GM21529 (cell line): ENCODE measurements around the gene FBXO7.

ENCODE experiments used
- ATAC-seq: cut with Tn5 transposase; IDR thresholded peaks from one replicate; pipeline ENCODE4 v1.9.1; 2021; ENCODE audit not compliant: unreplicated experiment

FBXO7 gene

DNA sequence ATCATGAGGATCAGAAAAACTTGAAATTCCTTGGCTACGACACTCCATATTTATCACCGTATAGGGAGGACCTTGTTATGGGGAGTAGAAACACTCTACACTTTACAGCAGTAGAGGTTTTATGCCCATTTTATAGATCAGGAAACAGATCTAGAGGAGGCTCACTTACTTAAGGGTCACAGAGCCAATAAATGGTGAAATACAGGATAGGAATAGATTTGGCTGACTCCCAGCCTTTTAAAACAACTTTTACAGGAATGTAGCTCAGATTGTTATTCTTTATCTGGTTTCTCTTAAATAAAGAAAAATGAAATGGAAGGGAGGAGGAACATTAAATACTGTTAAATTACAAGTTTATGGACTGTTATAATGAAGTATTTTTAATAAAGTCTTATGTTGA lies 14.8 kb downstream of the FBXO7 start:
- no peak for ATAC-seq

DNA sequence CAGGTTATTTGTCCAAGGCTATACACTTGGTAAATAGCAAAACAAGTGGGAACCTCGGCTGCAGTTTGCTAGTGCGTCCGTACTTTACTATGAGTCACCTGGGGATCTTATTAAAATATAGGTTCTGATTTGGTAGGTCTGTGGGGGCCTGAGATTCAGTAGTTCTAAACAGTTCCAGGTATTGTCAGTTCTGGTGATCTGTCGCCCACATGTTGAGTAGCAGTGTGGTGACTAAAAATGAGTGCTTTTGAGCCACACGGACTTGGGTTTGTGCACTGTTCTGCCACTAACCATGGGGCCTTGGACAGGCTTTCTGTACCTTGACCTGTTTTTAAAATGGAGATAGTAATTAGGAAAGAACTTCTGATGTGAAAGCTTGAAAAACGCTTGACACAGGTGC lies 15.7 kb downstream of the FBXO7 start:
- ATAC-seq = no peak

DNA sequence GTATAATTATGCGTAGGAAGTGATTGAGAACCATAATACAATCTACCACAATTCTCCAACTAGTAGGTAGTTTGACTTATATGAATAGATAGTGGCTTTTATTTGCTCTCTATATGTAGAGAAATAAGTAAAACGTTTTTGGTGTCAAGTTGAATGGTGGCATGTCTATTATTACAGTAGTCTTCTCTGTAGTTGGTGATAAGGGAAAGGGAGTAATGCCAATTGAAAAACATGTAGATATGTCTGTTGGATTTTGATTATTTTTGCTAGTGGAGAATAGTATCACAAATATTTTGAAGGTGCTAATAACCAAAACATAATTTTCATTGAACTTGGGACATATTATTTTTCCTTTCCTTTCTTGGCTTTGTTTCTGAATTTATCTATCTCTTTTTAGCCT lies 17.5 kb downstream of the FBXO7 start:
- ATAC-seq = no peak

DNA sequence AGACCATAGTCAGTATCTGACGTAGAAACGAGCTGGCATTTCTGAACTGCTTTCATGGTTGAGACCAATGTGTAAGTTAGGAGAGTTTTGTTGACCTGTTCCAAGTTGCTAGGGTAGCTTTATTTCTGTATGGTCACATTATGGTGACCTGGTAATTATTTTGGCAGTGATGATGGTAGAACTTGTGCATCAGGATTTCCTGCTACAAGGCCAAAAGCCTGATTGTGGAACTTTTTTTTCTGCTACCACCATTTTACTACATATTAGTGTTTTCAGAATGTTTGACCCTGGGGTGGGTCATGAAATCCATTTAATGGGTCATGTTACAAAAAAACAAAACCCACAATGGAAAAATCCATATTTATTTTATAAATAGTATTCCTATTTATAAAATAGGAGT lies 18.9 kb downstream of the FBXO7 start:
- ATAC-seq = no peak

DNA sequence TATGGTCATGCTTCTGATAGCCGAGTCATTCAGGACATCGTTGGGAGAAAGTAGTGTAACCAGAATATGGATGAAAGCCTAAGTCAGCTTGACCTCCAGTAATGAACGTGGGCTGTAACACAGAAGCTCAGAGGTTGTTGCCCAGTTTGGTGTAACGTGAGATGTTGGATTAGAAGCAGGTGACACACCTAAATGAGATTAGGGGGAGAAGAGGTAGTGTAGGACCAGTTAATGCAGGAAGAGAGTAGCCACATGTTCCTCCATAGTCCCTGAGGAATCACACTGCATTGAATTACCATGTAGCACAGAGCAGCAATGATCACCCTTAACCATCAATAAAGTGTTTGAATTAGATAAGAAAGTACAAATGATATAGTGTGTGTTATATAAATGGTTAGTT lies 20.4 kb downstream of the FBXO7 start:
- ATAC-seq = no peak

DNA sequence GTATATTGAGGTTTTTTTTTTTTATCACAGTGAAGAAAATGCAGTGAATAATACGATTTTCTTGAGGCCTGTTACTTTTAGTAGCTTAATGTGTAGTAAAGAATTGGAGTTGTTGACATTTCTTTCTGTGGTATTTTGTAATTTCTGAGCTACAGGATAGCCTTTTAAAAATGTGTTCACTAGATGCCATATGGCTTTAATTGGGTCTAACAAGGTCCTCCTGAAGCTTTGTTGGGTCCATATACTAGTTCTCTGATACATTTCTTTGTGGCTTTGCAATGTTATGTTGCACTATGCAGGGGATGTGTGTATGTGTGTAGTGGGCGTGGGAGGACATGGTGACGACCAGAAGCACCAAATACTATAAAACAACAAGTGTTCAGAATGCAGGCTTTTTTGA lies 25.1 kb downstream of the FBXO7 start:
- no peak for ATAC-seq

DNA sequence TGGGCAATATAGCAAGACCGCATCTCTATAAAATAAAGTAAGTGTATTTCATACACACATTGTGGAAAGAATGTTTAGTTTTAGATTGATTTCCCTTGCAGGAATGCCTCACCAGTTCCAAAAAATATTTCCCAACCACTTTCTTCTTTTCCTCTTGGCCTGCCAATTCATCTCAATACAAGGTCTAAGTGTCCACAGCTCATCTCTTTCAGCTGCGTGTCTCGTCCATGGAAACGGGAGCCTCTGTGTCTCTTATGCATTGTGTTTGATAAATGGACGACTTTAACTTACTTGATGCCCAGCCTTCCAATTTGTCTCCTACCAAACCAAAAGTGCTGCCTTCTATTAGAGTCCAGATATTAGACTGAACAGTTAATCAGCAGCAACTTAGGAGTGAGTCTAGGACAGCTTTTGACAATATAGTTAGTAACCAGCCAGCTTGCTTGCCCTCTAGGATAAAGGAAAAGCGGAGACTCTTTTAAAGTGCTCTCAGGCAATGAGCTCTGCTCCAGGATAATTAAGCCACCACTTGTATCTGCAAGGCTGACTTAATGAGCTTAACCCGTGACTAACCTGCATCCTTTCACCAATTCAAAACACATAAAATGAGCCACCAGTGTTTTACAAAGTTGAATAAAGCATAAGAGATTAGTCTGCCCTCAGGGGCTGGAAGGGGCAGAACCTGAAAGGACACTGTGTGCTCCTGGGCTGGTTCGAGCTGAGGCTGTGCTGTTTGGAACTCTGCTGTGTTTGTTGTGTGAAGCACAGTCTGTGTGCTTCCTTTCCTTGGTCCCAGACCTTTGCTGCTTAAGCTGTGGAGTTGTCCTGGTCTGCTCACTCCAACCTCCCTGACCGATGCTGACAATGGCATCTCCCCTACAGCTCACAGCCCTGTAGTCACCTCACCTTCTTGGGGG lies 27.5 kb downstream of the FBXO7 start:
- ATAC-seq = no peak

DNA sequence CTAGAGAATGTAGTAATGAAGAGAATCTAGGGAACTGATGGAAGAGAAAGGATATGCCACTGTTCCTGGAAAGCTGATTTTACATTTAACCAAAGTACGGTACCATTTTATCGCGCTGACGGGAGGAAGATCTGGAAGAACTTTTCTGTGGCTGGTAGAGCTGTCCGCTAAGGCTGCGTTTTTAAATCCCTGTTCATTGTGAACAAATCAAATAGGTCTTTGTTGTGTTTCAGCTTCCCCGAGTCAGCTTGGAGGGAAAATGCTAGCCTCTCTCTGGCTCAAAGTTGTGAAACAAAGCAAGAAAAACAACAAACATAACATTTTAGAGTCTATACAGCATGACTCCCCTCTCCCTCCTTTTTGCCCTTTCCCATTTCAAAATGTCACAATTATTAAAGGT lies 34.4 kb downstream of the FBXO7 start:
- no peak for ATAC-seq

DNA sequence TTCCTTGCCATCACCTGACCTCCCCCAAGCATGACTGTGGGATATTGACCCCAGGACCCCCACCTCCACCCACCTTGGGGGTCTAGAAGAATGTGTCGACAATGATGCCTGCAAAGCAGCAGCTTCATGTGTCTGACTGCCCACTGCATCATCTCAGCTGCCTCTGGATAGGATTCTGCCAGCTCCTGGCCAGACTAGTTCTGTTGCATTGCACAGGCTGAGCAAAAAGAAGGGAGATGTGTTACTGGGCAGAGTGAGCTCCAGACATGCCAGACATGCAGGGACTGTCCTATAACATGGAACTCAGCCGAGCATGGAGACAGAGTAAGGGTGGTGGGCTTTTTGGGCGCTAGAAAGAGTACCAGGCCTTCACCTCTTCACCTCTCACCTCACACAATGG lies 36.7 kb downstream of the FBXO7 start:
- no peak for ATAC-seq

DNA sequence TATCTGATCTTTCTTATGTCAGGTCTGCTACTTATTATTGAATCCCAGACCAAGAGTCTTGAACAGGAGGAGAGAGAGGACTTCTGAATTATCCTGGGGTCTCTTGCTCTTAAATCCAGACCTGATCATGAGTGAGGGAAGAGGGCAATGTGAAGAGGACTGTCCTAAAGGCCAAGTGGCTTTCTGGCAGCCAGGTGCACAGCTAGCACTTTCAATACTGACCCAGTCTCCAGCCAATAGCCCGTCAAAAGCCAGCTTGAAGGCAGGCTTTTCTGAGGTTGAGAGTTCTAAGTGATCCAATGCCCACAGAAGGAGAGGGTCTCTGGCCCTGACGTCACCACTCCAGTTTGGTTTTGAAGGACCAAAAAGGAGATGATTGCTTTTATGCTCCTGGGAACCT lies 37.2 kb downstream of the FBXO7 start:
- no peak for ATAC-seq

DNA sequence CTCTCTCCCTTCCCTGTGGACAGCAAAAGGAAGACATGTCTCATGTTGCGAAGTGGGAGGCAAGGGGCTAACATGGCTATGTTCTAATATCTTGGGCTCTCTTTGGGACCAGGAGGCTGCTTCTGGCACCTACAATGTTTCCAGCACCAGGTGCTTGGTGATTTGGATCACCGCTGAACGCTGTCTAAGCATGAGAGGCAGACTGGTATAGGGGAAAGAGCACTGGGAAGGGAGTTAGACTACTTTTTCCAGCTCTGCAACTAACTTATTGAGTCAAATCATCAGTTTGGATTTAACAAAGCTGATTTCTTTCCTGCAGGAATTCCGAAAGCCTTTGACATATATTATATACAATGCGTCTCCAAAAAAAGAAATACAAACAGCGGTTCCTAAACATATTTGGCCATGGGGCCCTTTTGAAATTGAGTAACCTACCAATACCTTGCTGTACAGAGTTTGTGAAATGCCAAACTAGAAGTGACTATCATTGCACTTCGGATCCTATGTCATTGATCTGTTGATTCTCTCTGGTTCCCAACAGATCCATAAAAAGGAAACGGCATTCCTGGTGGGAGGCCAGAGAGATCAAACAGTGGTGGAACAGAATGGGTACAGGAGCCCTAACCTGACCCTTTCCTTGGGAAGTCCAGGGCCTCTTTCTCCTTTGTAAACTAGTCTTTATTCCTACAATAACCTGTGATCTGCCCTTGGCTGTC lies 37.8 kb downstream of the FBXO7 start:
- no peak for ATAC-seq

DNA sequence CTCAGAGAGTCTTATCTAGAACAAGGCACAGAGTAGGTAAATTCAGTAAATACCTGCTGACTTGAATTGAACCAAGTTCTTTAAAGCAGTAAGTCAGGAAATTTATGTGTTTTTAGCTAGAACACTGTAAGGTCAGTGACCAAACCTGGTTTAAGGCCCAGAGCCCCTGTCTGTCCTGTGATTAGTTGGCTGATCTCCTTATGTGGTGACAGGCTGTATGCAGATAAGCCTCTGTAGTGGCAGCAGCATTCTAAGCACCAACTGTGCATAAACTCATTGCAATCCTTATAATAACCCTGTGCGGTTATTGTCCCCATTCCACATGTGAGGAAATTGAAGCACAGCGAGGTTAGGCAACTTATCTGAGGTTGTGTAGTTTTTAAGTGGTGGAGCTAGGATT lies 40.5 kb downstream of the FBXO7 start:
- no peak for ATAC-seq

DNA sequence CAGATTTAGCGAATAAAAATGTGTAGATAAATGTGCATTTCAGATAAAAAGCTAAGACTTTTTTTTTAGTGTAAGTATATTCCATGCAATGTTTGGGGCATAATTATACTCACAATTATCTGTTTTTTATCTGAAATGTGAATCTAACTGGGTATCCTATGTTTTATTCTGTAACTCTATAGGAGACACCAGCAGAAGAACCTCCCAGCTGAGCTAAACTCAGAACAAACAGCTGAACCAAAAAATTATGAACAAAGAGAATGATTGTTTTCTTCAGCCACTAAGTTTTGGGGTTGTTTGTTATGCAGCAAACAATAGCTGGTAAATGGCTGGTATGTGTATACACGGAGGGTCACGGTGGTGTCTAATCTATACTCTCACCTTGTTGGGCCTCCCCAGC lies 42.9 kb downstream of the FBXO7 start:
- no peak for ATAC-seq

DNA sequence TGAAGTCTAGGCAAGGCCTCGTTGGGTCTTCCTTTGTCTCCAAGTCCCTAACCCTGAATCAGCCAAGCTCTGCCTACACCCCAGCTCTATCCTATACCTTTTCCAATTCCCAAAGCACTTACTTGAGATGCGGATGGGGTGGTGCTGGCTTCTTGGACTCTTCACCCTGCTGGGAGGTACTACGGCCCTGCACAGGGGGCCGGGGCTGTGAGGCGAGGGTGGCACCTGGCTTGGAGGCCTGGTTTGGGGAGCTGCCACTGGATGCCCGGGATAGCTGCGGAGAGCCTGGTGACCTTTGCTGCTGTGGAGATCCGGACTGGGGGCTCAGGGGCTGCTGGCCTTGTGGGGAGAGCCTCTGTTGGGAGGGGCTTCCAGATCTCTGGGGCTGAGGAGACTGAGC lies 43.3 kb downstream of the FBXO7 start:
- no peak for ATAC-seq

DNA sequence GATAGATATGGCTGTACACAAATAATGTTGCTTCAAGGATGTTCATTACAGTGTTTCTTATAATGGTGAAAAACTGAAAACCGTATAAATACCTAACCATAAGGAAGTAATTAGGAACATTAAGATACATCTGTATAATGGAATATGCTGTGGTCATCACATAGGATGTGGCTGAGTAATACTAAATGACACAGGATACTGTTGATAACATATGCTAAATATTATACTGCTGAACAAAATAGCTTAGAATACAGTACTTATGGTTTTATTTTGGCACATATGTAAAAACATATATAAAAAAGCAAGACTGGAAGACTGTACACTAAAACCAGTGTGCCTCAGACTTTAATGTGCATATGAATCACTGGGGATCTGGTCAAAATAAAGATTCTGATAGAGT lies 43.8 kb downstream of the FBXO7 start:
- ATAC-seq = no peak

DNA sequence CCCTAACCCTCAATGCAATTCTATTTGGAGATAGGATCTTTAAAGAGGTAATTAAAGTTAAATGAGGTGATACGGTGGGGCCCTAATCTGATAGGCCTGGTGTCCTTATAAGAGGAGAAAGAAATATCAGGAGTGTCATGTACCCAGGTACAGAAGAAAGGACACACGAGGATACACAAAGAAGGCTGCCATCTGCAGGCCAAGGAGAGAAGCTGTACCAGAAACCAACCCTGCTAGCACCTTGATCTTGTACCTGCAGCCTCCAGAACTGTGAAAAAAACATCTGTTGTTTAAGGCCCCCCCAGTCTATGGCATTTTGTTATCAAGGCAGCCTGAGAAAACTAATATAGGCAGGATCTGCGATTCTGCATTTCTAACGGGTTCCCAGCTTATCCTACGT lies 44.2 kb downstream of the FBXO7 start:
- no peak for ATAC-seq

DNA sequence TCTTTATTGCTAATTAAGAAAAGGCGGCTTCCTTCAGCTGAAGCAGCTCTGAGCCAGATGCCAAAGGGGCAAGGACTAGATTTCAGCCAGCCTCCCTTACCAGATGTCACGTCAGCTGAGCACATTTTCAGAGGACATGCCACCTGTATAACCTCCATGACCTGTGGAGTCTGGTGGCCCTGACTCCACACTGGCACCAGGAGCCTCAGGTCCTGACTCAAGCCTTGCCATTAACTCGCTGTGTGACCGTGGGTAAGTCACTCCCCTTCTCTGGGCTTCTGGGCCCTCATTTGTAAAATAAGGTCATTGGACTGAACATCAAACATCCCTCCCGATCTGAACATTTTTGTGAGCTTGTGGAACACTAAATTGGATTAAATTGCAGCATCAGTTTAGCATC lies 46.0 kb downstream of the FBXO7 start:
- ATAC-seq = no peak

DNA sequence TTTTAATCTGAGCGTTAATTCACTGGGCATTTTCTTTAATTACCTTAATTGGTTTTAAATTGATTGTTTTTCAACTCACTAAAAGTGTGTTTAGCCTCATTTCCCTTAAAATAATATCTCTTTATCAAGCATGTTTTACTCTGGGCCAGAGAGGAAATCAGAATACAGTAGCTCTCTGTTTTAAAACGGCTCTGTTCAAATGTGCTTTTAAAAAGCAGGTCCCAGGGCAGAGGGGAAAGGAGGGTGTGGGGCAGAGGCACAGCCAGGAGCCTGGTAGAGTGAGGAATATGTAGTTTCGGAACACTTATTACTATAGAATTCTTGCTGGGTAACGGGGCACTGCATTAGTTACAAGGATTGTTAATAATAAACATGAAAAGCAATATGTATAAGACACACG lies 47.6 kb downstream of the FBXO7 start:
- no peak for ATAC-seq

DNA sequence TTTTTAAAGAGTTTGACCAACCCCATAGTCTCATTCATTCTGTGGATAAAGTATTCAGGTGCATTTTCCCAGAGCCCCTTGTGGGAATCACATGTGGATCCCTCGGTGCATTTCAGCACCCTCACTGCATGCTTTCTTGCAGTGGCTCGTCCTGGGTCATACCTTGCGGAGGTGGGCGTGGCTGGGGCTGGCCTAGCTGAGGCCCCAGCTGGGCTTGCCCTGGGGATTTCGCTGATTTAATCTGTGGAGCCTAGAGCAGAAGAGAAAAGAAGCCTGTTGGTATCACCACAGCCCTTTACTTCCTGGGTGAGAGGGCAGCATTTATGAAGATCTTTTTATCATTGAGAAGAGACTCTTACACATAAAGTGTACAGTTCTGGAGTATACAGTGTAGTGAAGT lies 53.1 kb downstream of the FBXO7 start:
- no peak for ATAC-seq

DNA sequence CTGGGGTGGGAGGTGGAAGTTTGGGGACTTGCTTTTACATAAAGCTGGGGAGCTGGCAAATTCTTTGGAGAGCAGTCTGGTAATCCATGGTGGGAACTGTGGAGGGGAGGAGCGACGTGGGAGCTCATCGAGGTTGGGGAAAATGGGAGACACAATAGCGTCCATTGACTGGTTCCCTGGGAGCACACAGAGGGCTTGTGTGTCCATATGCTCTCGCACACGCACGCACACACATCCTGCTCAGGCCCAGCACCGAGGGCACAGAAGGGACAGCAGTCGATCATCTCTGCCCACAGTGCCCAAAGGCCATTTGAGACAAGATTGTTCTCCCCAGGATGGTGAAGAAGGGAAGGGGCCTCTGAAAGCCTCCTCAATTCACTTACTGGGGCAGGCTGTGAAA lies 53.7 kb downstream of the FBXO7 start:
- no peak for ATAC-seq

DNA sequence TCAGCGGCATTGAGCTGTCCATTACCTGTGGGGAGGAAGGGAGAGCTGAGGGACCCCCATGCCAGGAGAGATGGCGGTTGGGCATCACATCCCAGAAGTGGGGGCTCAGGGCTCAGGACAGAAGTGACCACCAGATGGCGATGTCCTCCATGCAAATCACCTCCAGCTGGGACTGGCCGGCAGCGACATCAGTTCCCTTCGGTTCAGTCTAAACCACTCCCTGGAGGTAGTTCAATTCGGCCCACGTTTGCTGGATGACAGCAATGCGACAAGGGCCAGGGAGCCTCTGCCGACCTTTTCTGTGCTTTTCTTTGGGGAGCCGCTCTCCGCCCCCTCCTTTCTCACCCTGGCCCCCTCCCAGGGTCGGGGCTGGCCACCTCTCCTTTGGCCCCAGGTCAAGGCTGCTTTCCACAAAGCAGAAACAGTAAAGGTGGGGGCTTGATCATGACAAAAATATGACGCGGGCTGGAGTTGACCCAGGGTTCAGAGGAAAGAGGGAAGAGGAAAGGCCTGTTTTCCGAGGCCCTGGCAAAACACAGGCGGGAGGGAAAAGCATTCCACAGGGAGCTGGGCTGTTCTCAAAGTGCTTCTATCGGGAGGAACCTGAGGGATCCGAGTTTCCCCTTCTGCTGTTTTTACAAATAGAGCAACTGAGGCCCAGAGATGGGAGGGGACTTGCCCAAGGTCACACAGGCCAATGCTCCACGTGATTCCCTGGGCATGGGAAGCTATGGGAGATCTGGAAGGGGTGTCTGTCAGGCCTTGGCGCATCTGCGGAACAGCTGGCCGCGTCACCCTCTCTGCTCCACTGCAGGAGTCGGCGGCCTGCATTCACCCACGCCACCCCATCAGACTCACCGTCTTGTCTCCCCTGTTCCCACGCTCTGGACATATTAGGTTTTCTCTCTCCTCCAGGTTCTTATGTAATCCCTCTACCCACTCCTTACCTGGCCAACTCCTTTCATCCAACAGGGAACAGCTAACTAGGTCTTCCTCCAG lies 54.7 kb downstream of the FBXO7 start:
- no peak for ATAC-seq
